Measurements from ENCODE around the gene LDLR.
"Not testable (repeated sequence)": the region's sequence is repeated elsewhere in the genome, so short reads cannot be mapped to it uniquely, and the experiment has no call there.

LDLR gene

GRCh38 chr19:11142528-11143171, 53.4 kb downstream of the LDLR start:
- DNase-seq: no peak

- DNase-seq: no peak
Observed at GRCh38 chr19:11145536-11145924, 56.3 kb downstream of the LDLR start.

DNA sequence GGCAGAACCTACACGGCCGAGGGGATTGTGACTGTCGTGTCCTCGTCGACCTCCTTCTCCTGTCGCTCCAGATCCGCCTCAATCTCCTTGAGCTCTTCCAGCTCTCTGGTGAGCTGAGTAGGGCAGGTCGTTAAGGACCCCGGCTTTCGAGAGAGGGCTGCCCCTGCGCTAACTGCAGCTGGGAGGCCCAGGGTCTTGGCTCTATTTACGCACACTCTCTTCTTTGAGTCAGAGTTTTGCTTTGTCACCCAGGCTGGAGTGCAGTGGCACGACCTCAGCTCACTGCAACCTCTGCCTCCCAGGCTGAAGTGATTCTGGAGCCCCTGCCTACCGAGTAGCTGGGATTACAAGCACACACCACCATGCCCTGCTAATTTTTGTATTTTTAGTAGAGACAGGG, 58.7 kb downstream of the LDLR start:
- no peak for DNase-seq

- no peak for DNase-seq
Observed at GRCh38 chr19:11151181-11151580, 61.9 kb downstream of the LDLR start.

DNA sequence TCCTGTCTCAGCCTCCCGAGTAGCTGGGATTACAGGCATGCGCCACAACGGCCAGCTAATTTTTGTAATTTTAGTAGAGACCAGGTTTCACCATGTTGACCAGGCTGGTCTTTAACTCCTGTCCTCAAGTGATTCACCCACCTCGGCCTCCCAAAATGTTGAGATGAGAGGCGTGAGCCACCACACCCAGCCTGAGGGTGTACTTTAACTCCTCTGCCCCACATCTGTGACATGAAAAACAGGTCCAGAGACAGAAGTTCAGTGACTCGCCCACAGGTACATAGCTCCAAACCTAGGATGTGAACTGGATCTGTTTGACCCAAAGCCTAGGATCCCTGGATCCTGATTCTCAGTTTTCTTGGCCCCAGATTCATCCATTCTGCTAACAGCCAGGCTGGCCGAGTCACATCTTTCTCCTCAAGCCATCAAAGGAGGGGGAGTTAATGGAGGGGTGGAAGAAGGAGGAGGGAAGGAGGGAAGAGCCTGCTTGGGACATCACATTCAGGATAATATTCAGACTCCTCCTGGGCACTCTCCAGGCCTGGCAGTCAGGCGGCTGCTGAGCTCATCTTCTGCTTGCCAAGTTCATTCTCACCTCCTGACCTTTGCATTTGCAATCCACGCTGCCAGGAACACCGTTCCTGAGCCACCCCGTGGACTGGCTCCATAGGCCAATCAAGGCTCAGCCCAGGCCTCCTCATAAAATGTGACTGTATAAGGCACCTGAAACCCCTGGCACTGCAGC, 63.2 kb downstream of the LDLR start:
- DNase-seq: no peak

- no peak for DNase-seq
Observed at GRCh38 chr19:11154683-11155047, 65.4 kb downstream of the LDLR start.

DNA sequence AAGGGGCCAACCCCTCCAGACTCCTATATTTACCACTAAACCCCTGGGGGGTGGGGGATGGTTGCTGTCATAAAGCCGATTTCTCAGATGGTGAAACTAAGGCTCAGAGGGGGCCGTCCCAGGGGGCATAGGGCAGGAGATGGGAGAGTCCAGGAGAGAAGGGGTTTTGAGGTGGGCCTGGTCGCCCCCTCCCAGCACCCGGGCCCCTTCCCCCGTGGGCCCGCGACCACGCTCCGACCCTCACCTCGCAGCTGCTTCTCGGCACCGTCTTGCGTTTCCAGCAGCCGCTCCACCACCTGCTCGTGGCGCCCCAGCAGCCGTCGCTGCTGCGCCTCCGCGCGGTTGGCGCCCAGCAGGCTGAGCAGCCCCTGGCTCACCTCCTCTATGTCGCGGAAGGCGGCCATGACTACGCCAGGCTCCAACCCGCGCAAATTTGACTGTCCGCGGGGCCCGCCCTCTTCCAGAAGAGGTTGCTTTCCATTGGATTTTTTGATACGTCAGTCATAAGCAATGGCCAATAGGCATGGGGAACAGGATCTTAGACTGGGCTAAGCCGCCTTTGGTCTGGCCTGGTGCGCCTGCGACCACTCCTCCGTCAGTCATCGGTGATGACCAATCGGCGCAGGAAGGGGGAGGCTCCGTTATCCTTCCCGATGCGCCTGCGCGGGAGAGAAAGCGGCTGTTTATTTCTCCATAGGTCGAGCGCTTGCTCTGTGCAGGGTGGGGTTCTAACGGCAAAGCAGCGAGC, 66.3 kb downstream of the LDLR start, which contains the start of gene SPC24:
Gene SPC24 (minus strand): TSS at position 410 of the 748 bp plus-strand sequence. CDS start 6 bp downstream, at position 404.
- DNase-seq: peak; percentile 92

- no peak for DNase-seq
Observed at GRCh38 chr19:11159598-11160439, 70.6 kb downstream of the LDLR start.

DNA sequence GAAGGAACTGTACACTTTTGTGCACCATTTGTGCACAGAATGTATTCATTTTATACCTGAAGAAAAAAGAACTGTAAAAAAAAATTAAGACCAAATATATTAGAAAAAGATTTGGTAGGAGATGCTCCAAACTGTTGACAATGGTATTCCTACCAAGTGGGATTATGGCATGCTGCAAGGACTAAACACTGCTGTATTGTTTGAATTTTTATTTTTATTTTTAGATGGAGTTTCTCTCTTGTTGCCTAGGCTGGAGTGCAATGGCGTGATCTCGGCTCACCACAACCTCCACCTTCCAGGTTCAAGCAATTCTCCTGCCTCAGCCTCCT, 71.1 kb downstream of the LDLR start:
- not testable (repeated sequence) for DNase-seq

DNA sequence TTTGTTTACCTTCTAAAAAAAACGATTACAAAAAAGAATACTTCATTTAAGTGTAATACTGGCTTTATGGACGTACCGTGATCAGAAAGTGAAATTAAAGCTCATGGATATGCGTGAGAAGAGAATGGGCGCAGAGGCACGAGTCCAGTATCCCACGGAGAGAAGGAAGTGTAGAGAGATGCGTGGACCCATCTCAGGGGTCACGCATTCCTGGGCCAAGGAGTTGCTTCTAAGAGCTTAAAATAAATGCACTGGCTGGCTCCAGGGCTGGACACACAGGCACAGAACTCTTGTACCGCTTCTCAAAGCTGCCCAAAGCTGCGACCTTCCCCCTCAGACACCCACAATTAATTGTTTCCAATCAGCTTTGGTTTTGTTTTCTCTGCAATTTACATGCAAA, 75.0 kb downstream of the LDLR start:
- no peak for DNase-seq

DNA sequence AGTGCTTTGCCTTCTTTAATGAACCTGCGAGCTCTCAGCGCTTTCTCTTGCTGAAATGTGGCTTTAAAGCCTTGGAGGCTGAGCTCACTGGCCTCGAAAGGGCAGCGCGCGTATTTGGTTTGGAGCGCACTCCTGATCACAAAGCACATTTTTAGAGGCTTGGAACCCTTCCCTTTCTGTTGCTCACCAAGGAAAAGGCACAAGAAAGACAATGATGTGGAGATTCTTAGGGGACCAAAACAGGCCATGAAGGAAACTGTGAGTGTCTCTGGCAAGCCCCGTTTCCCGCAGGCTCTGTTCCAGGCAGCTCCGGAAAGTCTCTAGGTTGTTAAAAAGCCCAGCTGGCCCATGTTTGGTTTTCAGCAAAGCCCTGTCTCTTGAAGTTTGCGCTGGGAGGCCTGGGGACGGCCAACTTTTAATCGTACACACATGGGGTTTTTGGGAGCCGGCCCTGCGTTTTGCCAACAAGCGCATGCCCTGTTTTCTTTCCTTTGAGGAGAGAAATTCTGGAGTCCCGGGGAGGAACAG, 75.7 kb downstream of the LDLR start:
- no peak for DNase-seq

DNA sequence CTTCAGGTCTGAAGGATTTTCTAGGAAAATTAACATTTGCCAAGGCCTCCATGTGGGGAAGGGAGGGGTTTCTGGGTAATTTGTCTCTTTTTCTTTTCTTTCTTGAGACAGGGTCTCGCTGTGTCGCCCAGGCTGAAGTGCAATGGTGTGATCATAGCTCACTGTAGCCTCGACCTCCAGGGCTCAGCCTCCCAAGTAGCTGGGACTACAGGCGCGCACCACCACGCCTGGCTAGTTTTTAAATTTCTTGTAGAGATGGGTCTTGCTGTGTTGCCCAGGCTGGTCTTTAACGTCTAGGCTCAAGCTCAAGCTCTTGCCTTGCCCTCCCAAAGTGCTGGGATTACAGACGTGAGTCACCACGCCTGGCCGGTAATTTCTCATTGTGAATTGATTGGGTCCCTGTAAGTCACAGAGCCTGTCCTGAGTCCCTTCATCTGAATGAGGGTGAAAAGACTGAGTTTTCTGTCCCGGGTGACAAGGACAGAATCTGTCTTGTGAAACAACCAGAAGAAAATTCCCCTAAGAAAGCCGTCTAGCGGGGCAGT, 76.3 kb downstream of the LDLR start:
- DNase-seq: no peak

DNA sequence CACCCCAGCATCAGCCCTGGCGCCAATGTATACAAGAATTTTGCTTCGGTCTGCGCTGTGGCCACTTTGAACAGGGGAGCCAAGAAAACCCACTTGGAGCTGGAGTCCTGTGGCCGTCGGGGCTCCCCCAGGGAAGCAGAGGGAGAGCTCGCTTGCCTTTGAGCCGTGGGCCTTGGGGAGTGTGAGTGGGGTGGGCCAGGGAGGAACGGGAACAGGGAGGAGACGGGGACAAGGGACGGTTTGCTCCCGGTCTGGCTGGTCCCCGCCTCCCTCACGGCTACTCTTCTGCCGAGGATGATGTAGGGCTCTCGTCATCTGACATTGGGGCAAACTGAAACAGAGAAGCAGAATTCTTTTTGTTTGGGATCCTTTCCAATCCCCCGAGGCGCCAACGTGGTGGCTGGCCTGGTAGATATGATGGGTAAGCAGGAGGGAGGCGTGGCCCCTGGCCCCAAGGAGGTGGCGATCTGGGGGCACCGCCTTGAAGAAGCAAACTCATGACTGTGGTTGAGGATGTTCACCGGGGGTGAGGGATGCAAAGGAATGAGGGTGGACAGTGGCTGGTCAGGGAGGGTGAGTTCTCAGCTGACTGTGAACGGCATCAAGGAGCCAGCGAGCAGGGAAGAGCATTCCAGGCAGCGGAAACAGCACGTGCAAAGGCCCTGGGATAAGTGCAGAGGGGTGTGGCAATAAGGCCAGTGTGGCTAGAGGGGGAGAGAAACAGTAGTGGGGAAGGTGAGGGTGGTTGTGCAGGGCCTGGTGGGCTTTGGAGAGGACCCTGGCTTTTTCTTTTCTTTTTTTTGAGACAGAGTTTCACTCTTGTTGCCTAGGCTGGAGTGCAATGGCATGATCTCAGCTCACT, 77.2 kb downstream of the LDLR start:
- DNase-seq: no peak

GRCh38 chr19:11168568-11168967, 79.3 kb downstream of the LDLR start:
- DNase-seq: no peak

GRCh38 chr19:11169896-11170678, 80.8 kb downstream of the LDLR start:
- DNase-seq: no peak

GRCh38 chr19:11171144-11171543, 81.9 kb downstream of the LDLR start:
- DNase-seq: no peak

DNA sequence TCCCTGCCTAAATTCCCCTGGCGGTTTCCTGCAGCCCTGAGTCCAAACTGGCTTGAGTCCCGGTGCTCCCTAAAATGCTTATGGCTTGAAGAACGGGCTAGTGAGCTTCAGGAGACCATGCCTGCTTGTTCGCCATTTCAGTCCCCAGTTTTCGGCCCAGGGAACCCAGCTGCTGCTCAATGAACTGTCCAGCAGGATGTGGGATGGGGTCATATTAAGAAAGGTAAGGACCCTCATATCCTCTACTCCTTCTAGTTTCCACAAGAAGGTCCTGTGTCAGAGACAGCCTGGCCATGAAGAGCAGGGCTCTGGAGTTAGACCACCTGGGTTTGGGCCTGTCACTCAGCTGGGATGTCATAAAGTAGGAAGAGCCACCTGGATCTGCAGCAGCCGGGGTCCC, 83.3 kb downstream of the LDLR start:
- no peak for DNase-seq

- DNase-seq: no peak
Observed at GRCh38 chr19:11173516-11174155, 84.4 kb downstream of the LDLR start.

DNA sequence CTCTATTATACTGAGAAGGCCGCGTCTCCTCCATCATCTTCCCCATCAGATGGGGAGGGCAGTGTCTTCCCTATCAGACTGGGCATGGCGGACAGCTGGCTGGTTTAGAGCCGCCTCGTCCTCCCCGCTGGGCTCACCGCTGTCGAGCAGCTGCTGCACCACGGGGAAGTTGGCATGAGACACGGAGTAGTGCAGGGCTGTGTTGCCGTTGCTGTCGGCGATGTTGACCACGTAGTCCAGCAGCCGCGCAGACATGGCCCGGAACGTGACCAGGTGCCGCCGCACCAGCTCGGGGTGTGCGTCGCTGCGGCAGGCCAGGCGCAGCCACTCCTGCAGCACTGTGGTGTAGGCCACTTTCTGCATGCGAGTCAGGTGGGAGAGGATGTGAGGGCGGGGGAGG, 85.1 kb downstream of the LDLR start:
- no peak for DNase-seq

GRCh38 chr19:11175920-11176319, 86.7 kb downstream of the LDLR start:
- DNase-seq: no peak

Measured in CD4-positive, alpha-beta T cell treated with Interleukin-17A for 4 hours (primary cell).